Medulla oblongata (tissue), 1 donor: ENCODE measurements around the gene BPIFA2.

Experiments
- DNase-seq: peaks from one replicate; pipeline ENCODE4 v3.0.0-alpha.2; 2015; ENCODE audit errors: extremely low spot score

Gene BPIFA2

DNA sequence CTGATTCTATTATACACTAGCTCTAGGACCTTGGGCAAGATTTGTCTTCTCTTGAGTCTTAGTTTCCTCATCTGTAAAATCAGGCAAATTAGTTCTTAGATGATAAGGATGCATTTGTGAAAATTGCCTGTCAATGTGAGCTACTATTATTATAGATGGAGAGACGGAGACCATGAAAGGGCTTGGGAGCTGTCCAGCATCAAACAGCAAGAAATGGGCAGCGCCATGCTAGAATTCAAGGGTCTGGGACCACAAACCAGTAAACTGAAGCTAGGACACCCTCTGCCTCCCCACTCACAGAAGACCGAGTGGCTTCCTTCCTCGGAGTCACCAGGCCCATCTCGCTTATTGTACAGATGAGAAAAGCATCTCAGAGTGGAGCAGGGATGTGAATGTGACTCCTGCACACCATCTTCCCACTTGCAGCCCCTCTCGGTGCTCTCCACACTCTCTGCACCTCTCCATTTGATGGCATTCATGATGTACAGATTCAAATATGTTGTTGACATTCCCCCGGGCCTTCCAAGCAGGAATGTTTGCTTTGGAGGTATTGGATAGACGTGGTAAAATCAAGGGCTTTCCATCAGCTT is 25.0 kb downstream of the BPIFA2 start:
- DNase-seq, result no peak

DNA sequence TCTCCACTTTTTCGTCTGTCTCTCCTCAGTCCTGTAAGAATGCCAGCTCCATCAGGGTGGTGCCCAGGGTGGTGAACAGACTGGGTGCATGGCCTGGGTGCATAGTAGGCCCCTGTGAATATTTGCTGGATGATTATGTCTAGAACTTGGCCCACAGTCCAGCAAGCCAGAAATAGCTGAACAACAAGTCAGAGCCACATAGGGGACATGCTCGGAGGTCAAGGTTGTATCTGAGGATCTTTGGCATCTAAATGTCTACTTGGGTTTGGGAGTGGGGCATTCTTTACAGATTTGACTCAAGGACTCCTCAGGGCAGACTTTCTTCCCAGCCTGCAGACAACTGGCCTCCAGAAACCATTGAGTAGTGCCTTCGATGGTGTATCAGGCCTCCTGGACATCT is 31.1 kb downstream of the BPIFA2 start:
- no peak for DNase-seq

DNA sequence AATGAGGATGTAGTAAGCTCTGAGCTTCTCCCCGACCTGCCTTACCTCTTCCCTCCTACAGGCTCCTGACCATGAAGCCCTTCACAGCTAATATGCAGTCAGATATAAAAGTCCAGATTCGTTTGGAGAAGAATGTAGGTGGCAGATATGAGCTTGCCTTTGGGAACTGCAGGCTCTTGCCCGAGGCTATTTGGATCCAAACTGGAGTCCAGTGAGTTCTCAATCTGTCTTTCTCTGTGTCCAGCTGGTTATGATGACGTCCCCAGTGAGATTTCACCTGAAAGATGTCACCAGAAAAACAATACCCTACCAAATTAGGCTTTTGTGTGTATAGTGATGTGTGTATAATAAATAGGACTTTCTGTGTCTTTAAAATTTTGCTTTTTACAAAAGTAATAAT is 34.5 kb downstream of the BPIFA2 start:
- DNase-seq, result no peak

DNA sequence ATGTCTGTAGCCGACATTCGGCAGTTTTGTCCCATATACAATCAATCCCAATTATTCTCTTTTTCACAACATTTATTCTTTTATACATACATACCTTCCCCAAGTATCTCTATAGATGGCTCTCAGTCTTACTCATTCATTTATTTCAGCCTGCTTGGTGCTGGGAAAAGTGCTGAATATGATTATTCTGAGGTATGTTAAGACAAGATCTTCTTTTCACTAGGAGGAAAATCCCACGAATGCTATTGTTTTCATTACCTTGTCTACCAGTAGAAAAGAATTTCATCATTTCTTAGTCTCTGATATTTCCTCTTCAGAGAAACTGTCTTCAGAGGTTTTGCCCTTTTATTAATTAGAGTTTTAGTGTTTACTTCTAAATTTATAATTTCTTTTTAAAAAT is 35.5 kb downstream of the BPIFA2 start:
- DNase-seq, result no peak

DNA sequence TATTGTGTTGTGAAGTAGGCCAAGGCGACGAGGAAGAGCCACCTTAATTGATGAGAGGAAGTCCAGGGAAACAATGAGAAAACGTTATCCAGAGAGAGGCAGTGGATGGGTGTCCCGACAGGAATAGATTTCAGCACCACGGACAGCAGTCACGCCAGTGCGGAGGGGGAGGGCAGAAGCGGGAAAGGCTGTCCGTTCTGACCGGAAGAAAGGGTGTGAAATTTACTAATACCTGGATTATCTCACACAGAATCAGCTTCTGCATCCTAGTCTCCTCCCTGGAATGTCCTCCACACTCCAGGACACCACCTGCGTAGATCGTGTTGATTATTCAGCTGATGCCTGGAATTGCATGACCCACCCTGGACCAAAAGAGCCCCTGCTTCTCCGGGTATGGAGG is 41.8 kb downstream of the BPIFA2 start:
- peak; percentile 70 for DNase-seq

DNA sequence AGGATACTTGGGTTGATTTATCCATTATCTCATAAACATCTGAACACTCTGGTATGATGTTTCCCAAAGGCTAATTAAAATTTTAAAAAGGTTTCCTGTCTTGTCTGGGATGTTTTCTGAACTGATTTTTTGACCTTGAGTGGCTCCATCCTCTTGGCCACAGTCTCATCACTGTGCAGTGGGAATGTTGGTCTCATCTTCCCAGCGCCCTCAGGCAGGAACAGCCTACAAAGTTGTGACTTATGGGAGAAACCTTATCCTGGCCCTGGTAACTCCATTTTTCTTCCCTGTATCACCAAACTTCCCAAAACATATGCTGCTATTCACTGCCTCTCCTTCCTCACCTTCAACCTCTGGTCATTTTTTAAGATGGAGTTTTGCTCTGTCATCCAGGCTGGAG is 42.4 kb downstream of the BPIFA2 start:
- no peak for DNase-seq

DNA sequence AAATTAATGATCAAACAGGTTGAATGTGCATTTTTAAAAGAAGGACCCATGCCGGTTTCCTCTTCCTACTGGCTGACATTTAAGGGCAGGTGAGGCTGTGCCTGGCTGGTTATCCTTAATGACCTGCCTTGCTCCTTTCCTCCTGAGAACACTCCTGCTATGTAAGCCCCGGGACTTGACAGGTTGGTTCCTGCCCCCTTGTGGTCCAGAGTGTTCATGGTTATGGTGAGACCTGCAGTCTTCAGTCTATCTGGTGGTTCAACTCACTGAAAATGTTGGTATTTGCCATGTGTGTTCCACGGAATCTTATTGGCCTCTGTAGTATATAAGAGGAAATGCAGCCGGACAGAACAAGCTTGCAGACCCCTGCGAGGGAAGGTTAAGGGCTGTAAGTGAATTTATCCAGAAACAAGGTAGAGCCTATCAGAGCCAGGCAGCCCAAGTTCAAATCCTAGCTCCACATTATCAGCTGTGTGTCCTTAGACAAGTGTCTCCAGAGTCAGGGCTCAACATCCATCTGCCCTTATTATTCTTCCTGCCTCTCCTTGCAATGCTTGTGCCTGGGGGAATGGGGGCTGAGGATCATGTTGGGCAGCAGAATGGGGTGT is 44.0 kb downstream of the BPIFA2 start:
- DNase-seq, result peak; percentile 8

DNA sequence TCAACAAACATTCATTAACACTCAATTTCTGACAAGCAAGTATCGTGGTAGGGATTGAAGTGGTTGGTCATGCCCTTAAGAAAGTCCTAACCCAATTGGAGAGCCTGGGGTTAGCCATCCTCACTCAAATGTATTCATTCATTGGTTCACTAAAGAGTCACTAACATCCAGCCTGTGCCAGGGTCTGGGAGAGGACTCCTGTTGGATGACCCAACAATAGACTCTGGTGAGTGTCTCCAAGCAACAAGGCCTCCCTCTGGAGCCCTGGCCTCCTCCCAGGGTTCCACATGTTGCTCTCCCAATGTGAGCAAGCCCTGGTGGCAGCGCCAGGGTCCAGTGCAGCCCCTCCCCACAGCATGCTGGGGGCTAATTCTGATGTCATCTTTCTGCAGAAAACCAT is 49.1 kb downstream of the BPIFA2 start, which contains the start of gene BPIFA3:
TSS of gene BPIFA3 (plus strand) at position 301 of the 400 bp plus-strand sequence. CDS start 185 bp downstream, outside the sequence.
- no peak for DNase-seq

DNA sequence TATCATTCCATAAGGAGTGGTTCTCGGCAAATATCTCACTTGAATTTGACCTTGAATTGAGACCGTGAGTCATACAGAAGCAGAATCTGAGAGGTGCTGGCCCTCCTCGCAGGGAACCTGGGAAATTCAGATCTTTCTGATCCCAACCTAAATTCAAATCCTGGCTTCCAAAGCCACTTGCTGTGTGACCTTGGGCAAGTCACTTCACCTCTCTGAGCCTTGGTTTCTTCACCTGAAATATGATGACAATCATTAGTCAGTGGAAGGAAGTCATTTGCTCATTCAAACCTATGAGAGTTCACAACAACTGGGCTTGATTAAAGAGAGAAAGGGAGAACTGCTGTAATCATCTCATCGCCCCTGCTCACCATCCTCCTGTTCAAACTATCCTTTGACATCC is 56.4 kb downstream of the BPIFA2 start:
- no peak for DNase-seq

DNA sequence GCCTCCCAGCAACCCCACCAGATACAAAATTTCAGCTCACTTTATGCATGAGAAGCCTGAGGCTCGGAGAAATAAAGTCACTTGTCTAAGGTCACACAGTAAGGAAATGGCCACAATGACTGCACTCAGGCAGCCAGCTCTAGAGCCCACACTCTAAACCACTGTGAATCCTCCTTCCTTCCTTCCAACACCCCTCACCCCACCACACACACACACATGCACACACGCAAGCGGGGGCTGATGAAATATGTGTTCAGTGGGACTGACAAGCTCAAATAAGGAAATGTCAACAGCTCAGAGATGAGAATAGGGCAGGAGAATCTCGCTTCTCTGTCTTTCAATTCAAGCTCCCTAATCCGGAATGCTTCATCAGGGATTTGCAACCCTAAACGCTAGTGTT is 61.9 kb downstream of the BPIFA2 start:
- DNase-seq, result no peak
